Measurements from ENCODE around the gene OR1A1. TPM values are rescaled to one million over a fixed set of nuclear protein-coding genes. Genes with fewer than 3 reads are reported as not detected.

The OR1A1 gene
- total RNA-seq, 1 experiment from 2014 or later: not detected

- no peaks in the 10 kb centered on the region for H3K4me1 ChIP-seq (ENCODE audit: low read length)
- no peaks in the 10 kb centered on the region for H3K79me2 ChIP-seq (ENCODE audit: low read length)
- H3K4me3 ChIP-seq (ENCODE audit: low read length): no peak overlapping the region
- H2AFZ ChIP-seq (ENCODE audit: low read length): no peak overlapping the region
- H3K27ac ChIP-seq (ENCODE audit: low read length): no peak overlapping the region
- no peak overlapping the region for H3K9ac ChIP-seq (ENCODE audit: low read length)
- no peaks in the 10 kb centered on the region for H4K20me1 ChIP-seq (ENCODE audit: insufficient read depth, low read depth, low read length)
- no peaks in the 10 kb centered on the region for H3K9me3 ChIP-seq (ENCODE audit: low read length)
- H3K4me2 ChIP-seq (ENCODE audit: low read depth, low read length, poor library complexity, severe bottlenecking): no peak overlapping the region
- H3K36me3 ChIP-seq (ENCODE audit: insufficient read depth, low read length): no peaks in the 10 kb centered on the region
- H3K27me3 ChIP-seq (ENCODE audit: low read length): no peaks in the 10 kb centered on the region
- DNase-seq: no peak
- no peaks in the 10 kb centered on the region for H3K9me2 ChIP-seq (replicated peaks; ENCODE audit: insufficient read depth, low read length)
Measured at GRCh38 chr17:3260163-3260562, 52.7 kb downstream of the OR1A1 start.

GRCh38 chr17:3260600-3260999 is 53.1 kb downstream of the OR1A1 start:
- no peak overlapping the region for H3K4me2 ChIP-seq (ENCODE audit: low read depth, low read length, poor library complexity, severe bottlenecking)
- no peaks in the 10 kb centered on the region for H3K9me3 ChIP-seq (ENCODE audit: low read length)
- H3K9me2 ChIP-seq (replicated peaks; ENCODE audit: insufficient read depth, low read length): no peaks in the 10 kb centered on the region
- no peaks in the 10 kb centered on the region for H3K36me3 ChIP-seq (ENCODE audit: insufficient read depth, low read length)
- H3K27me3 ChIP-seq (ENCODE audit: low read length): no peaks in the 10 kb centered on the region
- no peaks in the 10 kb centered on the region for H3K4me1 ChIP-seq (ENCODE audit: low read length)
- H3K9ac ChIP-seq (ENCODE audit: low read length): no peak overlapping the region
- DNase-seq: no peak
- H3K27ac ChIP-seq (ENCODE audit: low read length): no peak overlapping the region
- H3K4me3 ChIP-seq (ENCODE audit: low read length): no peak overlapping the region
- H2AFZ ChIP-seq (ENCODE audit: low read length): no peak overlapping the region
- no peaks in the 10 kb centered on the region for H4K20me1 ChIP-seq (ENCODE audit: insufficient read depth, low read depth, low read length)
- H3K79me2 ChIP-seq (ENCODE audit: low read length): no peaks in the 10 kb centered on the region

Other genes with a start within 250 kb of the OR1A1 start
- not detected in 2 replicates for gene OR1D5, start 144.1 kb upstream of the OR1A1 start, total RNA-seq (2014; rRNA removed; shearing (Covaris generic); ENCODE audit: low replicate concordance)
- not detected in 2 replicates for gene OR1D2, start 103.2 kb upstream of the OR1A1 start, total RNA-seq (2014; rRNA removed; shearing (Covaris generic); ENCODE audit: low replicate concordance)
- not detected in 2 replicates for gene OR1G1, start 80.1 kb upstream of the OR1A1 start, total RNA-seq (2014; rRNA removed; shearing (Covaris generic); ENCODE audit: low replicate concordance)
- not detected in 2 replicates for gene OR1A2, start 10.1 kb upstream of the OR1A1 start, total RNA-seq (2014; rRNA removed; shearing (Covaris generic); ENCODE audit: low replicate concordance)
- gene OR3A1, start 90.7 kb downstream of the OR1A1 start, total RNA-seq (2014; rRNA removed; shearing (Covaris generic); ENCODE audit: low replicate concordance): not detected in 2 replicates
- gene OR3A2, start 178.6 kb downstream of the OR1A1 start, total RNA-seq (2014; rRNA removed; shearing (Covaris generic); ENCODE audit: low replicate concordance): not detected in 2 replicates
- not detected in 2 replicates for gene OR1E1, start 190.7 kb downstream of the OR1A1 start, total RNA-seq (2014; rRNA removed; shearing (Covaris generic); ENCODE audit: low replicate concordance)
- gene OR3A3, start 203.7 kb downstream of the OR1A1 start, total RNA-seq (2014; rRNA removed; shearing (Covaris generic); ENCODE audit: low replicate concordance): not detected in 2 replicates
- not detected in 2 replicates for gene OR1E2, start 226.2 kb downstream of the OR1A1 start, total RNA-seq (2014; rRNA removed; shearing (Covaris generic); ENCODE audit: low replicate concordance)

All from Karpas-422 (cell line).